GM12892 (cell line): ENCODE data around the gene CD300C.

Experiments used
- POLR2A ChIP-seq: IDR thresholded peaks from 2 replicates; pipeline ENCODE4 v1.6.1; 2011; ENCODE audit warnings: low read depth, low read length, control low read depth
- POLR2AphosphoS5 ChIP-seq: IDR thresholded peaks from 2 replicates; pipeline ENCODE4 v1.6.1; 2011; ENCODE audit warnings: low read depth, low read length, control low read depth
- TAF1 ChIP-seq: IDR thresholded peaks from 2 replicates; pipeline ENCODE4 v1.6.1; 2011; ENCODE audit warnings: low read depth, mild to moderate bottlenecking, control low read depth, low read length, borderline replicate concordance

- TF ChIP-seq POLR2AphosphoS5 (no peak), POLR2A (no peak), TAF1 (no peak)
Measured at GRCh38 chr17:74568106-74568873, 22.4 kb upstream of the CD300C start.
